H1 (cell line): ENCODE data around the gene TBR1. TPM values are rescaled to one million over a fixed set of nuclear protein-coding genes. Genes with fewer than 3 reads are reported as not detected.

ENCODE experiments used
- CTCF ChIP-seq, 3 experiments: IDR thresholded peaks; 1 replicate in 2 of 3; 2 replicates in 1 of 3; pipeline versions ENCODE4 v1.5.1 to v1.6.1; 2011; ENCODE audit warnings: low read length in 3 of 3, mild to moderate bottlenecking in 3 of 3, inconsistent platforms in 2 of 3, low read depth in 1 of 3, moderate library complexity in 1 of 3; ENCODE audit not compliant: insufficient read depth in 1 of 3; ENCODE audit errors: control extremely low read depth in 1 of 3
- E2F6 ChIP-seq: IDR thresholded peaks from 2 replicates; pipeline ENCODE4 v1.6.1; 2012; ENCODE audit warnings: inconsistent platforms
- HDAC2 ChIP-seq, 2 experiments: fragments of 300-600 bp in 1 of 2; sonication (generic) in 1 of 2; IDR thresholded peaks; 2 replicates each; pipeline ENCODE4 v1.6.1; 2011 to 2012; ENCODE audit warnings: low read depth in 2 of 2, low read length in 2 of 2, mild to moderate bottlenecking in 2 of 2, moderate library complexity in 2 of 2, borderline replicate concordance in 1 of 2, inconsistent platforms in 1 of 2
- RAD21 ChIP-seq, 2 experiments: IDR thresholded peaks in 1 of 2; conservative IDR thresholded peaks in 1 of 2; 2 replicates each; pipeline ENCODE4 v1.6.1; 2011; ENCODE audit warnings: low read depth in 2 of 2, low read length in 2 of 2, improper control_type of control experiment in 1 of 2, inconsistent platforms in 1 of 2, mild to moderate bottlenecking in 1 of 2, moderate library complexity in 1 of 2
- RBBP5 ChIP-seq: IDR thresholded peaks from 2 replicates; pipeline ENCODE4 v1.7.1; 2012; ENCODE audit warnings: low read depth, mild to moderate bottlenecking, inconsistent platforms, low read length, moderate library complexity, borderline replicate concordance
- SUZ12 ChIP-seq: fragments of 200-600 bp; sonication (generic); IDR thresholded peaks from 2 replicates; pipeline ENCODE4 v1.6.1; 2012; ENCODE audit warnings: mild to moderate bottlenecking, inconsistent platforms, low read length, moderate library complexity, mixed read lengths
- TAF7 ChIP-seq: optimal IDR thresholded peaks from 2 replicates; pipeline ENCODE3; 2011; ENCODE audit warnings: low read depth, mild to moderate bottlenecking, inconsistent platforms, low read length, moderate library complexity, borderline replicate concordance
- YY1 ChIP-seq: IDR thresholded peaks from 2 replicates; pipeline ENCODE4 v1.6.1; 2011; ENCODE audit warnings: low read depth, mild to moderate bottlenecking, low read length
- polyA plus RNA-seq, 7 experiments: library from polyadenylated mRNA; depleted of rRNA in 3 of 7; stranded (reverse) in 5 of 7; unstranded in 2 of 7; fragments of >200 nt in 5 of 7; fragments of 200-250 nt in 2 of 7; gene quantifications; 1 replicate in 5 of 7; 2 replicates in 1 of 7; 4 replicates in 1 of 7; pipeline versions ENCODE4 v1.2.1 to v1.2.3, GENCODE V29; 2011 to 2013; ENCODE audit warnings: missing spikeins in 2 of 7, mixed read lengths in 2 of 7
- total RNA-seq: library from RNA; stranded (reverse); fragmentation: NEBNext Ultra II Directional; extraction: Animal tissue kit (Norgen Biotek cat#: 25700); gene quantifications from 2 replicates; pipeline ENCODE4 v1.2.1, GENCODE V29; 2021

TBR1 gene
- total and polyA plus RNA-seq, 2 of the 8 experiments (the other 6 are each of a cell fraction or from before 2014, with no cell fraction given): not detected

GRCh38 chr2:161415987-161416707 lies at the start of gene TBR1 (continued):
- no peak for TF ChIP-seq CTCF (IDR thresholded peaks at IDR 0.05; ENCODE audit: control extremely low read depth in 1 of 3, insufficient read depth in 1 of 3, low read depth in 1 of 3, low read length in 3 of 3)
- no peak for TF ChIP-seq TAF7
- no peak for TF ChIP-seq RAD21 (IDR thresholded peaks at IDR 0.05 in 1 of 2, conservative IDR thresholded peaks at IDR 0.05 in 1 of 2; ENCODE audit: low read depth in 2 of 2, low read length in 2 of 2)
- TF ChIP-seq SUZ12: no peak
- no peak for TF ChIP-seq E2F6
- no peak for TF ChIP-seq HDAC2 (IDR thresholded peaks at IDR 0.05; ENCODE audit: borderline replicate concordance in 1 of 2, low read depth in 2 of 2, low read length in 2 of 2)
- TF ChIP-seq YY1: no peak
- no peak for TF ChIP-seq RBBP5
- TF ChIP-seq, all 59 proteins: peak for 0
